KMS-11 (cell line): ENCODE results near the gene HAT1.

Experiments
- H2AFZ ChIP-seq: fragments of 200-600 bp; sonication (generic); 2 replicates; pipeline ENCODE4 v1.6.1; 2016; ENCODE audit warnings: antibody characterized with exemption, mixed run types, low read depth
- H3K27ac ChIP-seq: fragments of 200-600 bp; sonication (generic); 2 replicates; pipeline ENCODE4 v1.6.1; 2016; ENCODE audit warnings: mild to moderate bottlenecking, mixed run types
- H3K27me3 ChIP-seq: fragments of 200-600 bp; sonication (generic); 2 replicates; pipeline ENCODE4 v1.6.1; 2017; ENCODE audit warnings: mild to moderate bottlenecking, low read depth, mixed run types, moderate library complexity; ENCODE audit not compliant: insufficient read depth
- H3K36me3 ChIP-seq: fragments of 200-600 bp; sonication (generic); 2 replicates; pipeline ENCODE4 v1.6.1; 2017; ENCODE audit warnings: mild to moderate bottlenecking, mixed run types; ENCODE audit not compliant: insufficient read depth
- H3K4me1 ChIP-seq: fragments of 200-600 bp; sonication (generic); 2 replicates; pipeline ENCODE4 v1.6.1; 2016; ENCODE audit warnings: mild to moderate bottlenecking, low read depth, mixed run types; ENCODE audit not compliant: poor library complexity, severe bottlenecking
- H3K4me2 ChIP-seq: fragments of 200-600 bp; sonication (generic); 2 replicates; pipeline ENCODE4 v1.7.0; 2016; ENCODE audit warnings: mild to moderate bottlenecking, mixed run types
- H3K4me3 ChIP-seq: fragments of 200-600 bp; sonication (generic); IDR thresholded peaks from 2 replicates; pipeline ENCODE4 v1.6.1; 2017; ENCODE audit warnings: low read depth, low read length, mixed read lengths; ENCODE audit not compliant: insufficient read depth
- H3K79me2 ChIP-seq: fragments of 200-600 bp; sonication (generic); 2 replicates; pipeline ENCODE4 v1.6.1; 2016; ENCODE audit warnings: low read depth, mixed run types; ENCODE audit not compliant: insufficient read depth
- H3K9ac ChIP-seq: fragments of 200-600 bp; sonication (generic); 2 replicates; pipeline ENCODE4 v1.6.1; 2016; ENCODE audit warnings: mild to moderate bottlenecking, mixed run types
- H4K20me1 ChIP-seq: fragments of 200-600 bp; sonication (generic); 2 replicates; pipeline ENCODE4 v1.6.1; 2016; ENCODE audit warnings: mild to moderate bottlenecking, mixed run types; ENCODE audit not compliant: insufficient read depth
- CTCF ChIP-seq: fragments of 200-600 bp; sonication (generic); conservative IDR thresholded peaks from 2 replicates; pipeline ENCODE4 v1.6.1; 2017; ENCODE audit warnings: low read depth, mild to moderate bottlenecking, antibody characterized with exemption, low read length, moderate library complexity, mixed read lengths

HAT1 gene

GRCh38 chr2:172011812-172012575 lies 89.7 kb downstream of the HAT1 start:
- Histone ChIP-seq H3K27me3 (no peaks in the 10 kb centered on the region), H3K4me3 (no peak overlapping the region), H2AFZ (no peak overlapping the region), H4K20me1 (no peaks in the 10 kb centered on the region), H3K4me2 (no peak overlapping the region), H3K36me3 (no peaks in the 10 kb centered on the region), H3K4me1 (no peaks in the 10 kb centered on the region), H3K27ac (no peak overlapping the region), H3K79me2 (no peaks in the 10 kb centered on the region), H3K9ac (no peak overlapping the region)
- no peak for TF ChIP-seq CTCF

DNA sequence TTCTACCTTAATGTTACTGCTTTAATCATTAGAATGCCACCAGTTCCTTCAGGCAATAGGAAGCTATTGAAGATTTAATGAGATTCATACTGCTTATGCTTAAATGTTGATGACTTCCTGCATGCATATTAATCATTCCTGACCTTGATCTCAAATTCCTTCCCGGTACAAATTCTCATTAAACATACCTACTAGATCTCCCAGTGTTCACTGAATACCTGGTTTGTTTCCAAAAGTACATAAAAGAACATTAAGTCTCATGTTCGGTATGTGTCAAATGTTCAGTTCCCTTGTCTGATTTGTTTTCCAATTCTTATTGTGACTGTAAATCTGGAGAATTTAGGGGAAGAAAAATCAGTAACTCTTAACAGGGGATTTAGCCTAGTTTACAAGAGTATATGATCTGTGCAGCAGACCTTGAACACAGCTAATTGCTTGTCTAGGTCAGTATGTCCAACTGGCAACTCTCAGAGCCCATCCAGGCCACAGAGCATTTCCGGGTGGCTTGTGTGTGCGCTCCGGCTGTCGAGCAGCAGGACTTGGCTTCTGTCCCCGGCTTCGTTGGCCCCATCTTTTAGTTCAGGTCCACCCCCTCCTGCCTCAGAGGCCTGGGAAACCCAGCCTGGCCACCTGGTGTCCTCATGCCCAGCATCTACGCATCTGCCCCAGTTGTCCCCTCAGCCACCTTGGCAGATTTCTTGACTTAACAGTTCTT lies 90.6 kb downstream of the HAT1 start:
- no peaks in the 10 kb centered on the region for H3K79me2 ChIP-seq
- H3K27ac ChIP-seq: no peak overlapping the region
- no peak overlapping the region for H3K4me3 ChIP-seq
- no peaks in the 10 kb centered on the region for H3K36me3 ChIP-seq
- H2AFZ ChIP-seq: no peak overlapping the region
- no peaks in the 10 kb centered on the region for H4K20me1 ChIP-seq
- H3K4me2 ChIP-seq: no peak overlapping the region
- no peaks in the 10 kb centered on the region for H3K27me3 ChIP-seq
- no peak overlapping the region for H3K9ac ChIP-seq
- TF ChIP-seq CTCF: no peak
- H3K4me1 ChIP-seq: no peaks in the 10 kb centered on the region

DNA sequence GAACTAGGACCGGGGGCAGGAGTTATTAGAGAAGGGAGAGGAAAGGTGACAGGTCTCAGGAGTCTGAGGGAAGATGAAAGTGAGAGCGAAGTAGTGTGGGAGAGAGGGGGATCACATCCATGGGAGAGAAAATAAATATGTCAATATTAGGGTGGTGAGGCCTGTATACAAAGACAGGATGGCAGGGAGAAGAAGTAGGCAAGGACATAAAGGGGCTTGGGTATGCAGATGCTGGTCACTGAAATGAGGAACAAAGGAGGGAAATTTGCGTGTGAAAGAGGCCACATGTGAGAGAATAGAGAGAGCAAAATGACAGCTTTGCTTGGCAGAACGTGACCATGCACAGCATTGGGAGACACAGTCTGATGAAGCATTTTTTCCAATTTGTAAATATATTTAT lies 91.1 kb downstream of the HAT1 start:
- H3K27ac ChIP-seq: no peak overlapping the region
- no peaks in the 10 kb centered on the region for H4K20me1 ChIP-seq
- H3K4me1 ChIP-seq: no peaks in the 10 kb centered on the region
- H3K79me2 ChIP-seq: no peaks in the 10 kb centered on the region
- no peak overlapping the region for H3K9ac ChIP-seq
- H3K4me2 ChIP-seq: no peak overlapping the region
- H2AFZ ChIP-seq: no peak overlapping the region
- no peak overlapping the region for H3K4me3 ChIP-seq
- H3K27me3 ChIP-seq: no peaks in the 10 kb centered on the region
- H3K36me3 ChIP-seq: no peaks in the 10 kb centered on the region
- TF ChIP-seq CTCF: no peak

DNA sequence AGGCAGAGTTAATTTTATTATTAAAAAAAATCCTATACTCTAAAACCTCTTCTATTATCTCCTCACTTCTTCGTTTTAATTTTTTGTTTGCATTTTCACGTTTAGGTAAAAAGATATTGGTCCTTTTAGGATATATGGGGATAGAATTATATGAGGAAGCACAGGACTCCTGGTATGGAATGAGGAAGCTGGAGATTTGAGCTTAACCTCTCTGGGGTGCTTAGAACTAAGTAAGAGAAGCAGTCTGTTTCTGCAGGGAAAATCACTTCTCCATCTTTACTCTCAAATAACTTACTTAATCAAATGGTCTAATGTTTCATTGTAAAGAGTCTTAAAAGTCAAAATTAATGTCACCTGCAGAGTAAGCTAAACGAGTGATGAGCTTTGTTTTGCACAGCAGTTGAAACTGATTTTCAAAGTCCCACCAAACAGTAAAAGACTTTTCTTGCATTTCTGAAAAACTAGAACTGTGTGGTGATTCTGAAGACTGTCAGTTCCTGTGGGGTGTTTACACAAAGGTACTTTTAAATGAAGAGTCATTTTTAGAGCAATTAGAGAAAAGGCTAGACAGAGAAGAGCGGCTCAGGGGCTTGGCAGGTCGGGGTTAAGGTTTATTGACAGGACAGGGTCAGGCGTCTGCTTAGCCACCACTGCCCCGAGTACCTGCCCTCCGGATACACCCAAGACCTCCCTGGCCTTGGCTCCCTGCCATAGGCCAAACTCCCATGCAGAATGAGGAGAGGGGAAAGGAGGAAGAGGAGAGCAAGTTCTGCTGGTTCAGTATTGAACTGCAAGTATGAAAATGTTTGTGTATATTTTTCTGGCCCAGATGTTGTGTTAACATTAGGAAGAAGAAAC lies 99.0 kb downstream of the HAT1 start:
- H3K27ac ChIP-seq: no peak overlapping the region
- H4K20me1 ChIP-seq: no peaks in the 10 kb centered on the region
- no peak for TF ChIP-seq CTCF
- no peaks in the 10 kb centered on the region for H3K27me3 ChIP-seq
- H3K9ac ChIP-seq: no peak overlapping the region
- H3K79me2 ChIP-seq: no peaks in the 10 kb centered on the region
- H3K4me2 ChIP-seq: no peak overlapping the region
- no peaks in the 10 kb centered on the region for H3K4me1 ChIP-seq
- no peaks in the 10 kb centered on the region for H3K36me3 ChIP-seq
- no peak overlapping the region for H2AFZ ChIP-seq
- no peak overlapping the region for H3K4me3 ChIP-seq
